ENCODE results near the gene SEMA3A.

GRCh38 chr7:84154991-84155781 lies 39.4 kb downstream of the SEMA3A start:
- TF ChIP-seq CTCF (IDR thresholded peaks at IDR 0.05; ENCODE audit: low read depth, low read length): no peak
- no peak for TF ChIP-seq EZH2phosphoT487 (IDR thresholded peaks at IDR 0.05; ENCODE audit: low read depth)

All from OCI-LY3 (cell line).